H9 (cell line): ENCODE results near the gene FRK. TPM values are rescaled to one million over a fixed set of nuclear protein-coding genes. Genes with fewer than 3 reads are reported as not detected.

Experiments used
- DNase-seq: peaks from one replicate; pipeline ENCODE4 v3.0.0-alpha.2; 2017
- H2AFZ ChIP-seq: one replicate; pipeline ENCODE4 v1.6.1; 2013; ENCODE audit warnings: mild to moderate bottlenecking, low read length, control low read depth, moderate library complexity
- H2AK5ac ChIP-seq: 2 replicates; pipeline ENCODE4 v1.6.1; 2013; ENCODE audit warnings: low read length, control low read depth, mixed read lengths; ENCODE audit not compliant: insufficient read length
- H2BK120ac ChIP-seq: one replicate; pipeline ENCODE4 v1.6.1; 2013; ENCODE audit warnings: low read depth, mild to moderate bottlenecking, low read length, control low read depth, inconsistent platforms; ENCODE audit not compliant: poor library complexity, severe bottlenecking
- H2BK12ac ChIP-seq: 2 replicates; pipeline ENCODE4 v1.6.1; 2013; ENCODE audit warnings: low read length, control low read depth, mixed read lengths, low read depth; ENCODE audit not compliant: insufficient read length
- H2BK15ac ChIP-seq: 2 replicates; pipeline ENCODE4 v1.6.1; 2013; ENCODE audit warnings: low read depth, low read length, control low read depth
- H2BK20ac ChIP-seq: one replicate; pipeline ENCODE4 v1.6.1; 2013; ENCODE audit warnings: low read depth, mild to moderate bottlenecking, low read length, control low read depth, inconsistent platforms; ENCODE audit not compliant: poor library complexity, severe bottlenecking
- H2BK5ac ChIP-seq: 2 replicates; pipeline ENCODE4 v1.6.1; 2013; ENCODE audit warnings: low read length, control low read depth, mixed read lengths; ENCODE audit not compliant: insufficient read length
- H3K14ac ChIP-seq: 2 replicates; pipeline ENCODE4 v1.6.1; 2013; ENCODE audit warnings: low read length, control low read depth; ENCODE audit not compliant: insufficient read depth
- H3K18ac ChIP-seq: 2 replicates; pipeline ENCODE4 v1.6.1; 2013; ENCODE audit warnings: low read depth, mild to moderate bottlenecking, mixed read lengths, low read length, control low read depth; ENCODE audit not compliant: insufficient read length
- H3K23ac ChIP-seq: 2 replicates; pipeline ENCODE4 v1.6.1; 2013; ENCODE audit warnings: low read length, control low read depth, mixed read lengths, low read depth; ENCODE audit not compliant: insufficient read length
- H3K23me2 ChIP-seq: 2 replicates; pipeline ENCODE4 v1.6.1; 2013; ENCODE audit warnings: low read depth, mild to moderate bottlenecking, mixed read lengths, low read length, control low read depth; ENCODE audit not compliant: insufficient read length, poor library complexity, severe bottlenecking
- H3K27ac ChIP-seq: 2 replicates; pipeline ENCODE4 v1.5.1; 2013; ENCODE audit warnings: low read length, control low read depth, mixed read lengths, low read depth; ENCODE audit not compliant: insufficient read length
- H3K27me3 ChIP-seq: 2 replicates; pipeline ENCODE4 v1.6.1; 2013; ENCODE audit warnings: low read length, control low read depth, inconsistent platforms; ENCODE audit not compliant: insufficient read depth
- H3K4ac ChIP-seq: 2 replicates; pipeline ENCODE4 v1.6.1; 2013; ENCODE audit warnings: low read depth, mild to moderate bottlenecking, control low read depth, inconsistent platforms, low read length, moderate library complexity
- H3K4me1 ChIP-seq: 2 replicates; pipeline ENCODE4 v1.6.1; 2013; ENCODE audit warnings: low read length, control low read depth, inconsistent platforms; ENCODE audit not compliant: insufficient read depth
- H3K4me2 ChIP-seq: 2 replicates; pipeline ENCODE4 v1.6.1; 2013; ENCODE audit warnings: low read length, control low read depth, mixed read lengths; ENCODE audit not compliant: insufficient read length, insufficient read depth
- H3K56ac ChIP-seq: 2 replicates; pipeline ENCODE4 v1.6.1; 2013; ENCODE audit warnings: low read depth, mild to moderate bottlenecking, mixed read lengths, low read length, control low read depth; ENCODE audit not compliant: insufficient read length
- H3K79me1 ChIP-seq: 2 replicates; pipeline ENCODE4 v1.6.1; 2013; ENCODE audit warnings: low read depth, mild to moderate bottlenecking, moderate library complexity, low read length, control low read depth, inconsistent platforms; ENCODE audit not compliant: insufficient read depth, poor library complexity, severe bottlenecking
- H3K79me2 ChIP-seq: 2 replicates; pipeline ENCODE4 v1.6.1; 2013; ENCODE audit warnings: low read length, control low read depth, inconsistent platforms; ENCODE audit not compliant: insufficient read depth
- H3K9ac ChIP-seq: 2 replicates; pipeline ENCODE4 v1.6.1; 2013; ENCODE audit warnings: low read length, control low read depth, mixed read lengths; ENCODE audit not compliant: insufficient read length; ENCODE audit errors: extremely low read depth
- H3K9me3 ChIP-seq: one replicate; pipeline ENCODE4 v1.6.1; 2013; ENCODE audit warnings: low read depth, low read length, inconsistent platforms; ENCODE audit not compliant: control insufficient read depth
- H3T11ph ChIP-seq: one replicate; pipeline ENCODE4 v1.6.1; 2013; ENCODE audit warnings: mild to moderate bottlenecking, low read length, control low read depth, inconsistent platforms
- H4K20me1 ChIP-seq: one replicate; pipeline ENCODE4 v1.6.1; 2013; ENCODE audit not compliant: control insufficient read depth, insufficient read length, insufficient read depth
- H4K5ac ChIP-seq: 2 replicates; pipeline ENCODE4 v1.6.1; 2013; ENCODE audit warnings: low read depth, mild to moderate bottlenecking, mixed read lengths, low read length, control low read depth; ENCODE audit not compliant: insufficient read length
- H4K8ac ChIP-seq: replicated peaks from 2 replicates; pipeline ENCODE4 v1.6.1; 2013; ENCODE audit warnings: low read length, control low read depth, mixed read lengths, low read depth; ENCODE audit not compliant: insufficient read length
- H4K91ac ChIP-seq: 2 replicates; pipeline ENCODE4 v1.6.1; 2013; ENCODE audit warnings: low read depth, mild to moderate bottlenecking, moderate library complexity, mixed read lengths, low read length, control low read depth; ENCODE audit not compliant: insufficient read length
- H3K27ac Mint-ChIP-seq, 3 experiments: 2 replicates in 2 of 3; 3 replicates in 1 of 3; pipeline ENCODE4 v1.8.0; 2020 to 2021; ENCODE audit warnings: mixed read lengths in 3 of 3, mild to moderate bottlenecking in 1 of 3, moderate library complexity in 1 of 3
- H3K27me3 Mint-ChIP-seq: 2 replicates; pipeline ENCODE4 v1.8.0; 2021; ENCODE audit warnings: low read depth, mild to moderate bottlenecking, moderate library complexity, mixed read lengths
- H3K36me3 Mint-ChIP-seq, 3 experiments: 2 replicates in 2 of 3; 3 replicates in 1 of 3; pipeline ENCODE4 v1.8.0; 2020 to 2021; ENCODE audit warnings: low read depth in 3 of 3, mixed read lengths in 3 of 3; ENCODE audit not compliant: insufficient read depth in 1 of 3
- H3K4me1 Mint-ChIP-seq, 2 experiments: 2 replicates each; pipeline ENCODE4 v1.8.0; 2020; ENCODE audit warnings: mixed read lengths in 2 of 2
- H3K4me3 Mint-ChIP-seq, 2 experiments: 2 replicates in 1 of 2; 3 replicates in 1 of 2; pipeline ENCODE4 v1.8.0; 2020 to 2021; ENCODE audit warnings: mild to moderate bottlenecking in 2 of 2, mixed read lengths in 2 of 2, moderate library complexity in 1 of 2
- H3K9me3 Mint-ChIP-seq, 2 experiments: 2 replicates in 1 of 2; 3 replicates in 1 of 2; pipeline ENCODE4 v1.8.0; 2020; ENCODE audit warnings: mild to moderate bottlenecking in 2 of 2, mixed read lengths in 2 of 2, moderate library complexity in 1 of 2
- CTCF ChIP-seq: fragments of 200-600 bp; sonication (generic); conservative IDR thresholded peaks from 3 replicates; pipeline ENCODE4 v1.8.0; 2021; ENCODE audit warnings: antibody characterized with exemption, mild to moderate bottlenecking
- total RNA-seq: library from RNA; stranded (reverse); gene quantifications from 2 replicates; pipeline ENCODE4 v1.2.1, GENCODE V29; 2021

The FRK gene
- total RNA-seq, 1 experiment from 2014 or later: 0.15 TPM

GRCh38 chr6:116036885-116037284 is 23.8 kb downstream of the FRK start:
- no peak overlapping the region for H3T11ph ChIP-seq
- H3K4me3 Mint-ChIP-seq: no peak overlapping the region
- no peaks in the 10 kb centered on the region for H3K23me2 ChIP-seq
- no peaks in the 10 kb centered on the region for H3K79me1 ChIP-seq
- H3K4me1 Mint-ChIP-seq: peaks cover 6 to 16% of the 10 kb centered on the region in 2 experiments
- H3K18ac ChIP-seq: no peak overlapping the region
- no peak overlapping the region for H2BK15ac ChIP-seq
- no peak overlapping the region for H4K5ac ChIP-seq
- H3K14ac ChIP-seq: no peak overlapping the region
- H3K9me3 ChIP-seq: no peaks in the 10 kb centered on the region
- peaks cover 0 to 2% of the 10 kb centered on the region in 2 experiments; a peak in 1 of 5 replicates for H3K9me3 Mint-ChIP-seq
- no peaks in the 10 kb centered on the region for H3K27me3 Mint-ChIP-seq
- DNase-seq: no peak
- no peak for TF ChIP-seq CTCF
- no peak overlapping the region for H3K9ac ChIP-seq
- H3K4me2 ChIP-seq: no peak overlapping the region
- no peaks in the 10 kb centered on the region for H3K36me3 Mint-ChIP-seq
- H3K27ac ChIP-seq: no peak overlapping the region
- no peaks in the 10 kb centered on the region for H3K79me2 ChIP-seq
- H3K56ac ChIP-seq: no peak overlapping the region
- H3K27ac Mint-ChIP-seq: no peak overlapping the region
- H4K91ac ChIP-seq: no peak overlapping the region
- no peaks in the 10 kb centered on the region for H4K20me1 ChIP-seq
- H4K8ac ChIP-seq: no peak overlapping the region
- no peak overlapping the region for H3K23ac ChIP-seq
- no peak overlapping the region for H2BK120ac ChIP-seq
- H2AFZ ChIP-seq: no peak overlapping the region
- H3K4me1 ChIP-seq: no peaks in the 10 kb centered on the region
- H3K4ac ChIP-seq: no peak overlapping the region
- H2BK12ac ChIP-seq: no peak overlapping the region
- no peaks in the 10 kb centered on the region for H3K27me3 ChIP-seq
- no peak overlapping the region for H2AK5ac ChIP-seq
- no peak overlapping the region for H2BK20ac ChIP-seq
- H2BK5ac ChIP-seq: no peak overlapping the region
